ENCODE results near the gene SLC25A42. TPM values are rescaled to one million over a fixed set of nuclear protein-coding genes. Genes with fewer than 3 reads are reported as not detected.

Gene SLC25A42
- total and polyA plus RNA-seq, 2 of the 4 experiments (the other 2 are of a cell fraction), result 2.0 to 9.9 TPM

- TF ChIP-seq CTCF (conservative IDR thresholded peaks at IDR 0.05; ENCODE audit: low read depth, low read length) (no peak), POLR2A (IDR thresholded peaks at IDR 0.05; ENCODE audit: low read depth, low read length) (peak; percentile 58), ELK1 (IDR thresholded peaks at IDR 0.05; ENCODE audit: borderline replicate concordance, low read depth, low read length) (no peak), FOS (IDR thresholded peaks at IDR 0.05; ENCODE audit: low read depth, low read length) (0 out of 2 replicates have a peak, but pooled peaks have one; percentile 21), CHD1 (IDR thresholded peaks at IDR 0.05; ENCODE audit: low read depth, low read length) (no peak), BHLHE40 (IDR thresholded peaks at IDR 0.05; ENCODE audit: low read depth, low read length) (no peak), RCOR1 (IDR thresholded peaks at IDR 0.05; ENCODE audit: insufficient replicate concordance, low read length) (no peak), USF2 (IDR thresholded peaks at IDR 0.05; ENCODE audit: low read depth, low read length) (0 out of 2 replicates have a peak, but pooled peaks have one; percentile 33), MAFK (IDR thresholded peaks at IDR 0.05; ENCODE audit: low read depth, low read length) (no peak), CEBPB (IDR thresholded peaks at IDR 0.05; ENCODE audit: low read depth, low read length) (0 out of 2 replicates have a peak, but pooled peaks have one; percentile 1)
- Histone ChIP-seq H4K5ac (ENCODE audit: low read depth, low read length) (no peak overlapping the region), H2BK20ac (ENCODE audit: low read depth, low read length) (no peak overlapping the region), H3K4me1 (ENCODE audit: control insufficient read depth, insufficient read depth, low read length) (peaks cover 6% of the 10 kb centered on the region), H3K4me3 (ENCODE audit: insufficient read depth, low read depth, low read length) (peak overlapping the region; percentile 70), H2BK15ac (ENCODE audit: low read depth, low read length) (no peak overlapping the region), H3K14ac (replicated peaks; ENCODE audit: low read depth, low read length) (peak overlapping the region; percentile 35; the same call in 1 of the 2 replicates), H3K4ac (ENCODE audit: low read depth, low read length) (peak overlapping the region; percentile 56), H2BK5ac (ENCODE audit: low read depth, low read length, poor library complexity, severe bottlenecking) (peak overlapping the region; percentile 47), H2AFZ (replicated peaks; ENCODE audit: low read length, poor library complexity) (peak overlapping the region; percentile 99), H3K27ac (ENCODE audit: insufficient read depth, low read length) (peak overlapping the region; percentile 74), H3K9ac (ENCODE audit: low read depth, low read length) (peak overlapping the region; percentile 83), H4K91ac (ENCODE audit: insufficient read depth, low read depth, low read length) (peak overlapping the region; percentile 52; the same call in 1 of the 2 replicates), H3K56ac (ENCODE audit: extremely low read depth, insufficient read depth, low read length) (peak overlapping the region; percentile 47; the same call in 1 of the 2 replicates), H3K36me3 (ENCODE audit: control insufficient read depth, insufficient read depth, low read length) (peaks cover 13% of the 10 kb centered on the region), H3K79me1 (ENCODE audit: low read depth in 1 of 2, low read length in 2 of 2) (peaks cover 37 to 73% of the 10 kb centered on the region in 2 experiments), H3K23ac (ENCODE audit: low read depth, low read length) (peak overlapping the region; percentile 6; the same call in 1 of the 2 replicates), H3K9me1 (ENCODE audit: insufficient read depth, low read length) (peaks cover 7% of the 10 kb centered on the region; the same call in 1 of the 2 replicates), H2BK120ac (ENCODE audit: low read depth, low read length) (no peak overlapping the region), H3K9me3 (ENCODE audit: control insufficient read depth, insufficient read depth, low read length) (no peaks in the 10 kb centered on the region), H4K8ac (ENCODE audit: low read depth in 2 of 2, low read length in 2 of 2) (peak overlapping the region in 1 of 2 experiments; percentile 1; a peak in 2 of 4 replicates), H3K4me2 (ENCODE audit: low read depth, low read length) (peak overlapping the region; percentile 92), H3K18ac (ENCODE audit: low read depth, low read length) (no peak overlapping the region), H2AK9ac (replicated peaks; ENCODE audit: low read depth, low read length, poor library complexity) (peak overlapping the region; percentile 56), H4K20me1 (ENCODE audit: insufficient read depth, low read length) (peaks cover 18% of the 10 kb centered on the region), H3K27me3 (ENCODE audit: control insufficient read depth, insufficient read depth, low read length) (no peaks in the 10 kb centered on the region), H2AK5ac (ENCODE audit: low read depth, low read length) (peak overlapping the region; percentile 71)
- POLR2A ChIA-PET (ENCODE audit: unreplicated experiment), result interaction anchor here (0.8 kb wide), 1 partner anchor 12 kb away, joined by 8 read pairs; no protein-coding TSS in a partner anchor
- dilution Hi-C loops (cut with HindIII; ENCODE audit: low sequenced_read_pairs, unreplicated experiment) (no loop called here), intact Hi-C loops (cut with micrococcal nuclease) (no loop called here), in situ Hi-C loops (cut with MboI; ENCODE audit: low sequenced_read_pairs) (no loop called here)
- CTCF ChIA-PET, result no interaction called here
- 1% methylated on average over 11 of the region's 31 CpGs; no CpG with 5 or more reads in 1 of the 2 experiments for WGBS, 2 experiments (ENCODE audit: extremely low coverage in 2 of 2, insufficient read length in 1 of 2)
- BruUV-seq (replicated peaks), result no TSS peak
- ATAC-seq (ENCODE audit: low read depth) (peak; percentile 68), DNase-seq (peak; percentile 95)
Measured at GRCh38 chr19:19032420-19033175, 31.2 kb upstream of the SLC25A42 start.
